Common myeloid progenitor, CD34-positive (primary cell): Measurements from ENCODE around the gene NME9.

Experiments used
- CTCF ChIA-PET: fragments of 350-600 bp; sonication (Branson Sonifier 250); formaldehyde crosslinking; loops from one replicate; lab custom pipeline; 2021; ENCODE audit warnings: antibody characterized with exemption; lab: Charles Lee
- POLR2A ChIA-PET: fragments of 350-600 bp; sonication (Branson Sonifier 250); formaldehyde crosslinking; loops from one replicate; lab custom pipeline; 2021; ENCODE audit warnings: antibody characterized with exemption; lab: Charles Lee
- DNase-seq, 3 donors: peaks; one replicate each; pipeline versions ENCODE4 v3.0.0 to v3.0.0-alpha.2; 2013
- H3K27ac ChIP-seq, 2 experiments: 1 replicate in 1 of 2; 2 replicates in 1 of 2; pipeline ENCODE4 v1.7.0; 2013; ENCODE audit warnings: inconsistent platforms in 2 of 2, low read length in 2 of 2, mild to moderate bottlenecking in 2 of 2, low read depth in 1 of 2, moderate library complexity in 1 of 2; ENCODE audit not compliant: severe bottlenecking in 2 of 2, insufficient read depth in 1 of 2, poor library complexity in 1 of 2
- H3K27me3 ChIP-seq, 5 experiments: replicated peaks in 2 of 5; 1 replicate in 3 of 5; 2 replicates in 2 of 5; pipeline versions ENCODE4 v1.6.1 to v1.7.0; 2013; ENCODE audit warnings: low read length in 4 of 5, mild to moderate bottlenecking in 2 of 5, moderate library complexity in 2 of 5, inconsistent platforms in 1 of 5; ENCODE audit not compliant: insufficient read depth in 5 of 5, control insufficient read depth in 4 of 5
- H3K36me3 ChIP-seq, 4 experiments: 1 replicate in 2 of 4; 2 replicates in 2 of 4; pipeline versions ENCODE4 v1.6.1 to v1.7.0; 2013; ENCODE audit warnings: low read length in 3 of 4, control low read depth in 1 of 4, mild to moderate bottlenecking in 1 of 4; ENCODE audit not compliant: control insufficient read depth in 4 of 4, insufficient read depth in 4 of 4
- H3K4me1 ChIP-seq, 4 experiments: 1 replicate in 3 of 4; 2 replicates in 1 of 4; pipeline versions ENCODE4 v1.6.1 to v1.7.1; 2013; ENCODE audit warnings: low read length in 3 of 4, mild to moderate bottlenecking in 3 of 4, control low read depth in 1 of 4, inconsistent platforms in 1 of 4, moderate library complexity in 1 of 4; ENCODE audit not compliant: control insufficient read depth in 4 of 4, insufficient read depth in 4 of 4; ENCODE audit errors: control extremely low read depth in 1 of 4
- H3K4me3 ChIP-seq, 7 experiments: 1 replicate in 4 of 7; 2 replicates in 3 of 7; pipeline versions ENCODE4 v1.5.1 to v1.7.0; 2013; ENCODE audit warnings: mild to moderate bottlenecking in 7 of 7, low read length in 6 of 7, moderate library complexity in 6 of 7, inconsistent platforms in 2 of 7, low read depth in 2 of 7, control low read depth in 1 of 7; ENCODE audit not compliant: insufficient read depth in 4 of 7, control insufficient read depth in 1 of 7; ENCODE audit errors: extremely low read depth in 1 of 7
- H3K9me3 ChIP-seq, 5 experiments: 1 replicate in 4 of 5; 2 replicates in 1 of 5; pipeline versions ENCODE4 v1.6.1 to v1.7.1; 2013; ENCODE audit warnings: low read length in 4 of 5, mild to moderate bottlenecking in 2 of 5, inconsistent platforms in 1 of 5, low read depth in 1 of 5, moderate library complexity in 1 of 5; ENCODE audit not compliant: control insufficient read depth in 4 of 5, insufficient read depth in 2 of 5; ENCODE audit errors: control extremely low read depth in 1 of 5
- WGBS: methylation state at CpG from one replicate; pipeline ENCODE4 v1.1.5; 2013; ENCODE audit not compliant: insufficient coverage; 5-methylcytosine and 5-hydroxymethylcytosine counted together

NME9 gene

DNA sequence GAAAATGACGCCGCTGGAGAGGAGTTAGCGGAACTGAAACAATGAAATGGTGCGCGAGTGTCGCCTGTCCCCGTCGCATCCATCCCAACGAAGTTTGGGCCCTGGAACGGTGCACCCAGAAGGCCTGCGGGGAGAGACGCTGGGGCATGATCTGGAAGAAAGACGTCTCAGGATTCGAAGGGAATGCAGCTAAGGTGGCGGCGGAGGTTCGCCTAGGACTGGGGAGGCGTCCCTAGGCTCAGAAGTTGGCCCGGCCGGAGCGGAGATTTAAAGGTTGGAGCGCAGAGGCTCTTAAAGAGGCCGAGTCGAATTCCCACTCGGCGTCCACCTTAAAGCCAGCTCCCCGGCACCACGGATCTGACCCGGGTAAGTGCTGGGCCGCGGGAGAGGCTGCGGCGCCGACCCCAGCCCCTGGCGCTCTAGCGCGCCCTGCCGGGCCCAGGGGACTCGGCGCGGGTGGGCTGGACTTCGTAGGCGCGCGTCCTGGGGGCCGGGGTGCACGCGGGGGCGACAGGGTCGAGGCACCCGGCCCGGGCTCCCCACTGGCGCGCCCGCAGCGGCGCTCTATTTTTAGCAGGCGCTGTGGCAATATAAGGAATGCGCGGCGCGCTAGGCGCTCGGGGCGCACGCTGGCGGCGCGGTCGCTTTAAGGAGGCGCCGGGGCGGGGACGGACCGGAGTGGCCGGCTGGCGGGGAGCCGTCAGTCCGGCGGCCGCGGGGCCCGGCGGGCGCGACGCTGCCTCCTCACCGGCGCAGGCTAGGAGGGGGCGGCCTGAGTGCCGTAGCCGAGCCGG, 18.5 kb upstream of the NME9 start, which contains the start of gene MRAS:
Gene MRAS, plus strand, starts transcription at position 620 of the 794 bp plus-strand sequence. CDS start 24,305 bp downstream, outside the sequence.
- Histone ChIP-seq H3K4me1 (peaks cover 0 to 10% (median 8%) of the 10 kb centered on the region in 4 experiments), H3K9me3 (no peaks in the 10 kb centered on the region), H3K4me3 (peak within 1 kb of the TSS; percentile 60 to 90 (median 76)), H3K36me3 (no peaks in the 10 kb centered on the region), H3K27me3 (peaks cover 0 to 14% (median 4%) of the 10 kb centered on the region in 5 experiments), H3K27ac (no peak within 1 kb of the TSS)
- CTCF ChIA-PET = interaction anchor here (0.6 to 6.8 kb wide), 6 partner anchors 14 to 168 kb away, joined by 3 to 65 read pairs (median 4); partner anchors contain the start of gene ARMC8
- peak; percentile 61 to 76 (median 62) for DNase-seq
- POLR2A ChIA-PET = no interaction called here
- WGBS = under 1% methylated on average over 86 of the region's 93 CpGs

DNA sequence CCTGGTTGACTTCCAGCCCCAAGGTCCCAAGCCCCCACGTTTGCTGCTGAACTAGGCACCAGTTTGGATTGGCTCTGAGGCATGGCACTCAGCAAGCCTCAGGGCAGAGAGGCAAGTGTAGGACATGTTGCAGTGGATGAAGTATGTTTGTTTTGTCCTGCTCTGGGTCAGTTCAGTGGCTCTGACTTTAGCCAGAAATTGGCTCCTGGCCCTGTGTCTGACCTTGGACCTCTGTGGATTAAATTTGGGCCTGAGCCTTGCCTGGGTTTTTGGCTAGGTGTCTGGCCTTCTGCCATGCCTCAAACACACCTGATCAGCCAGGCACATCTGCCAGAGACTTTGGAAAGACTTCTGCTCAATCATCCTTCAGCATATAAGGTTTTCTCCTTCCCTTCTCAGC, 15.1 kb upstream of the NME9 start:
- WGBS = 100% methylated on average over 1 of the region's 1 CpG
- POLR2A ChIA-PET = no interaction called here

DNA sequence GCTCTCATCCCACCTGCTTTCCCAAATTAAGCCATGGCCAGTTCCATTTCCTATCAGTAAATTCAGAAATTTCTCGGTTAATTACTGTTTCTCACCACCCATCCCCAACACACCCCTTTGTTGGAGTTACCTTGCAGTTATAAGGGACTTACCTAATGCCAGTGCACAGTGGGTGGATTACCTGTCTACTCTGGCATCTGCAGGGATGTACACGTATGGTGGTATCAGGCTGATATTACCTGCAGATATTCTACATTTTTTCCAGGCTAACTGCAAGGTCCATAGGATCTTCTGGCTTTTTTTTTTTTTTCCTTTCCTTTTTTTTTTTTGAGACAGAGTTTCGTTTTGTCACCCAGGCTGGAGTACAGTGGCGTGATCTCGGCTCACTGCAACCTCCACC, 10.9 kb upstream of the NME9 start:
- DNase-seq = no peak
- ChIA-PET POLR2A (no interaction called here), CTCF (interaction anchor here (1.3 kb wide), 1 partner anchor 9 kb away, joined by 4 read pairs; no protein-coding TSS in a partner anchor)
- WGBS = 100% methylated on average over 2 of the region's 5 CpGs
- H3K9me3 ChIP-seq = no peaks in the 10 kb centered on the region
- H3K36me3 ChIP-seq = no peaks in the 10 kb centered on the region
- H3K4me3 ChIP-seq = no peak overlapping the region
- no peak overlapping the region for H3K27ac ChIP-seq
- H3K4me1 ChIP-seq = no peaks in the 10 kb centered on the region
- H3K27me3 ChIP-seq = peaks cover 0 to 2% (median 0%) of the 10 kb centered on the region in 5 experiments

More for the DNA sequence above, 15.1 kb upstream of the NME9 start:
- no peaks in the 10 kb centered on the region for H3K9me3 ChIP-seq
- H3K27me3 ChIP-seq = peaks cover 0 to 14% (median 4%) of the 10 kb centered on the region in 5 experiments
- H3K4me3 ChIP-seq = no peak overlapping the region
- H3K36me3 ChIP-seq = no peaks in the 10 kb centered on the region
- CTCF ChIA-PET = interaction anchor here (1.2 to 6.8 kb wide), 2 partner anchors 11 to 54 kb away, joined by 4 to 65 read pairs; no protein-coding TSS in a partner anchor
- H3K27ac ChIP-seq = no peak overlapping the region
- no peak for DNase-seq
- peaks cover 0 to 10% (median 8%) of the 10 kb centered on the region in 4 experiments for H3K4me1 ChIP-seq

DNA sequence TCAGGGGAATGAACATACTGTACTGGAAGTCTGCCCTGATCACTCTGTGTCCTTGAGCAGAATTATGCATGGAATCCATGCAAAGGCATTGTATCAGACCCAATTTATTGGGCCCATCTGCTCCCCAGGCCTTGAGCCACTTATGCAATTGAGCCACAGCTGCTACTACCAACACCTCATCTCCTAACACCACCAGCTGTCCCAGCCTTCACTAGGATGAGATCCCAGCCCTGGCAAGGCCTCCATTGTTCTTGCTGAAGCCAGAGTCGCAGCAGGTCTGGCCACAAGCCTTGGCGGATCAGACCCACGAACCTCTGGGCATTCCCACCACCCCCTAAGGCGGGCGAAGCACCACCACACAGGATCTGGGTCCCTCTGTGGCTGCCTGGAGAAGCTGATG, 9.2 kb upstream of the NME9 start:
- no peaks in the 10 kb centered on the region for H3K27me3 ChIP-seq
- H3K36me3 ChIP-seq = no peaks in the 10 kb centered on the region
- 96% methylated on average over 4 of the region's 5 CpGs for WGBS
- H3K9me3 ChIP-seq = no peaks in the 10 kb centered on the region
- DNase-seq = no peak
- POLR2A ChIA-PET = no interaction called here
- H3K4me3 ChIP-seq = no peak overlapping the region
- no peaks in the 10 kb centered on the region for H3K4me1 ChIP-seq
- H3K27ac ChIP-seq = no peak overlapping the region
- CTCF ChIA-PET = interaction anchor here (1.0 to 1.7 kb wide), 3 partner anchors 10 to 42 kb away, joined by 3 to 5 read pairs (median 3); no protein-coding TSS in a partner anchor

DNA sequence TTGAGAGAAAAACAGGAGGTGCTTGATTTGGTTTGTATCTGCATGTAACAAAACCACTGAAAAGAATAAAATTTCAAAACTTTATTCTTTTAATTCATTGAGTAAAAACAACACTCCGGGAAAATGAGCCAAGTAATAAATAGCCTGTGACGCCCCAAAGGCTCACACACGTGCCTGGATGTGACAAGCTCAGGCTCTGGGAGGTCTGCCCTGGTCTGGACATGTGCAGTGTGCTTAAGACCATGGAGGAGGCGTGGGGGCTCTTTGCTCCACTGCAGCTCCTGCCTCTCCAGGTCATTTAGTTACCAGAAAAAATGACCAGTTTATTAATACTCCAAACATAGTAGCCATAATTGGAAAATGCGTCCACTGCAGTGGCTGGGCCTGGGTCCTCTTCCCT, 8.6 kb upstream of the NME9 start:
- H3K4me3 ChIP-seq = no peak overlapping the region
- POLR2A ChIA-PET = no interaction called here
- 50% methylated on average over 4 of the region's 5 CpGs for WGBS

DNA sequence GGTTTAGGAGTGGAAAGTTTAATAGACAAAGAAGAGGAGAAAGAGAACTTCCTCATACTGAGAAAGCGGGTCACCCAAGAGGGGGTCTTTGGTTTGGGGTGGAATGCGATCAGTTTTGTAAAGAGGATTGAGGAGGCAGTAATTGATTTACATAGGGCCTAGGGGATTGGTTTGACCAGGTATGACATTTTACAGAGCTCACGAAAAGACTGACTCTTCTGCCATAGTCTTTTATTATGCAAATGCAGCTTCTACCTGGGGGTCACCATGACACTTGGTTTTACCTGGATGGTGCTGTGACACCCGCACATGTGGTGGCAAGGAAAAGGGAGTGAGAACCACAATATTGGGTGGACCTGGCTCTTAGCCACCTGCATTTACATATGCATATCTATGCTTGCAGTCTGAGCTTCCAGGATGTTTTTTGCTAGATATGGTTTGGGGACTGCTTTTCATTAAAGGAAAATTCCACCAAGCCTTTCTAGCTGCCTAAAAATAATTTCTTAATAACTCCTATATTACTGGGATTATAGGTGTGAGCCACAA, 6.9 kb upstream of the NME9 start:
- WGBS = 95% methylated on average over 3 of the region's 4 CpGs
- Histone ChIP-seq H3K9me3 (no peaks in the 10 kb centered on the region), H3K27me3 (no peaks in the 10 kb centered on the region), H3K27ac (no peak overlapping the region), H3K4me1 (no peaks in the 10 kb centered on the region), H3K4me3 (no peak overlapping the region), H3K36me3 (no peaks in the 10 kb centered on the region)
- ChIA-PET CTCF (interaction anchor here (0.7 to 7.1 kb wide), 3 partner anchors 9 to 1492 kb away, joined by 3 to 65 read pairs (median 3); partner anchors contain the start of gene MRAS), POLR2A (interaction anchor here (0.6 kb wide), 1 partner anchor 35 kb away, joined by 3 read pairs; no protein-coding TSS in a partner anchor)
- no peak for DNase-seq

More for the DNA sequence above, 8.6 kb upstream of the NME9 start:
- CTCF ChIA-PET = interaction anchor here (0.8 to 1.7 kb wide), 4 partner anchors 9 to 158 kb away, joined by 3 to 5 read pairs (median 3); no protein-coding TSS in a partner anchor
- no peaks in the 10 kb centered on the region for H3K36me3 ChIP-seq
- no peak overlapping the region for H3K27ac ChIP-seq
- no peaks in the 10 kb centered on the region for H3K27me3 ChIP-seq
- no peaks in the 10 kb centered on the region for H3K4me1 ChIP-seq
- no peak for DNase-seq
- no peaks in the 10 kb centered on the region for H3K9me3 ChIP-seq
